Measurements from ENCODE around the gene SEC14L5.

DNA sequence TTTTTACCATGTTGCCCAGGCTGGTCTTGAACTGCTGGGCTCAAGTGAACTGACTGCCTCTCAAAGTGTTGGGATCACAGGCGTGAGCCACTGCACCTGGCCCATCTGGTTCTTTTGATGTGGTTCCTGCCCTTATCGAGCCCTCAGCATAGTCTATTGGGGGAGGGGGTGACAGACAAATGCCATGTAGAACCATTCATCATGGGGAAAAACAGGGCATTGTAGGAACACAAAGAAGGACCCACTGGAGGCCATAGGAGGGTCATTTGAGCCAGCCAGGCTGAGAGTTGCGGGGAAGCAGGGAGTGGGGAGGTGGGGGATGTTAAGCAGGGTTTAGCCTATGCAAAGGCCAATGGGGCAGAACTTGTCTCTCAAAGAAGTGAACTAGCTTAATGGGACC is 11.9 kb downstream of the SEC14L5 start:
- no peak for TF ChIP-seq POLR2AphosphoS5 (IDR thresholded peaks at IDR 0.05)
- TF ChIP-seq, protein P1, sequence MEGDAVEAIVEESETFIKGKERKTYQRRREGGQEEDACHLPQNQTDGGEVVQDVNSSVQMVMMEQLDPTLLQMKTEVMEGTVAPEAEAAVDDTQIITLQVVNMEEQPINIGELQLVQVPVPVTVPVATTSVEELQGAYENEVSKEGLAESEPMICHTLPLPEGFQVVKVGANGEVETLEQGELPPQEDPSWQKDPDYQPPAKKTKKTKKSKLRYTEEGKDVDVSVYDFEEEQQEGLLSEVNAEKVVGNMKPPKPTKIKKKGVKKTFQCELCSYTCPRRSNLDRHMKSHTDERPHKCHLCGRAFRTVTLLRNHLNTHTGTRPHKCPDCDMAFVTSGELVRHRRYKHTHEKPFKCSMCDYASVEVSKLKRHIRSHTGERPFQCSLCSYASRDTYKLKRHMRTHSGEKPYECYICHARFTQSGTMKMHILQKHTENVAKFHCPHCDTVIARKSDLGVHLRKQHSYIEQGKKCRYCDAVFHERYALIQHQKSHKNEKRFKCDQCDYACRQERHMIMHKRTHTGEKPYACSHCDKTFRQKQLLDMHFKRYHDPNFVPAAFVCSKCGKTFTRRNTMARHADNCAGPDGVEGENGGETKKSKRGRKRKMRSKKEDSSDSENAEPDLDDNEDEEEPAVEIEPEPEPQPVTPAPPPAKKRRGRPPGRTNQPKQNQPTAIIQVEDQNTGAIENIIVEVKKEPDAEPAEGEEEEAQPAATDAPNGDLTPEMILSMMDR (IDR thresholded peaks at IDR 0.05): no peak
